SK-N-SH (cell line): ENCODE results near the gene FAM124A. TPM values are rescaled to one million over a fixed set of nuclear protein-coding genes. Genes with fewer than 3 reads are reported as not detected.

Source experiments
- CTCF ChIA-PET: fragments of 300-600, 350-600 bp; formaldehyde crosslinking; extraction: SDS; loops from one replicate; lab custom pipeline; 2021; lab: Yijun Ruan, JAX
- POLR2A ChIA-PET: fragments of 350-600 bp; sonication (Branson Sonifier 250); formaldehyde crosslinking; extraction: SDS; loops from one replicate; lab custom pipeline; 2020; ENCODE audit warnings: antibody characterized with exemption, inconsistent platforms; lab: Yijun Ruan, JAX
- DNase-seq: peaks from one replicate; pipeline ENCODE4 v3.0.0; 2012
- H2AFZ ChIP-seq: fragments of 200-600 bp; sonication (generic); 2 replicates; pipeline ENCODE4 v1.8.1; 2016; ENCODE audit warnings: antibody characterized with exemption, mild to moderate bottlenecking, low read depth
- H3F3A ChIP-seq: fragments of 200-600 bp; sonication (generic); replicated peaks from 2 replicates; pipeline ENCODE3; 2016; ENCODE audit warnings: antibody characterized with exemption, mild to moderate bottlenecking; ENCODE audit not compliant: insufficient read depth
- H3K27ac ChIP-seq, 2 experiments: fragments of 200-500 bp in 1 of 2; fragments of 200-600 bp in 1 of 2; sonication (Bioruptor generic) in 1 of 2; sonication (generic), shearing (Covaris generic) in 1 of 2; 2 replicates each; pipeline versions ENCODE4 v1.5.1 to v1.6.1; 2014 to 2016; ENCODE audit warnings: low read depth in 2 of 2, inconsistent platforms in 1 of 2, low read length in 1 of 2, mild to moderate bottlenecking in 1 of 2, mixed read lengths in 1 of 2
- H3K27me3 ChIP-seq: fragments of 200-600 bp; sonication (generic), shearing (Covaris generic); 2 replicates; pipeline ENCODE4 v1.6.1; 2016; ENCODE audit warnings: mixed run types; ENCODE audit not compliant: insufficient read depth
- H3K36me3 ChIP-seq, 2 experiments: fragments of 200-500 bp in 1 of 2; fragments of 200-600 bp in 1 of 2; sonication (Bioruptor generic) in 1 of 2; sonication (generic) in 1 of 2; replicated peaks in 1 of 2; 2 replicates each; pipeline versions ENCODE3 to v1.5.1; 2014 to 2016; ENCODE audit warnings: low read length in 1 of 2, mild to moderate bottlenecking in 1 of 2; ENCODE audit not compliant: insufficient read depth in 2 of 2, control insufficient read depth in 1 of 2
- H3K4me1 ChIP-seq, 2 experiments: fragments of 200-500 bp in 1 of 2; fragments of 200-600 bp in 1 of 2; sonication (Bioruptor generic) in 1 of 2; sonication (generic), shearing (Covaris generic) in 1 of 2; 2 replicates each; pipeline versions ENCODE4 v1.5.1 to v1.6.1; 2014 to 2016; ENCODE audit warnings: low read depth in 1 of 2, low read length in 1 of 2, mixed run types in 1 of 2; ENCODE audit not compliant: insufficient read depth in 2 of 2, control insufficient read depth in 1 of 2
- H3K4me2 ChIP-seq: fragments of 200-600 bp; sonication (generic), shearing (Covaris generic); 2 replicates; pipeline ENCODE4 v1.6.1; 2017; ENCODE audit warnings: mixed run types
- H3K4me3 ChIP-seq, 2 experiments: fragments of 200-500 bp in 1 of 2; fragments of 200-600 bp in 1 of 2; sonication (Bioruptor generic) in 1 of 2; sonication (generic), shearing (Covaris generic) in 1 of 2; 2 replicates each; pipeline versions ENCODE4 v1.5.1 to v1.8.1; 2014 to 2016; ENCODE audit warnings: low read depth in 2 of 2, inconsistent platforms in 1 of 2, low read length in 1 of 2, mild to moderate bottlenecking in 1 of 2, mixed read lengths in 1 of 2, moderate library complexity in 1 of 2
- H3K79me2 ChIP-seq: fragments of 200-600 bp; sonication (generic); 2 replicates; pipeline ENCODE4 v1.8.1; 2017; ENCODE audit warnings: mild to moderate bottlenecking; ENCODE audit not compliant: insufficient read depth
- H3K9ac ChIP-seq: fragments of 200-600 bp; sonication (generic); 2 replicates; pipeline ENCODE4 v1.6.1; 2017; ENCODE audit warnings: mixed run types
- H3K9me2 ChIP-seq: fragments of 200-600 bp; sonication (generic); 2 replicates; pipeline ENCODE4 v1.6.1; 2017; ENCODE audit warnings: mixed run types
- H3K9me3 ChIP-seq: fragments of 200-600 bp; sonication (generic); 2 replicates; pipeline ENCODE4 v1.6.1; 2017; ENCODE audit warnings: mixed run types, mild to moderate bottlenecking, moderate library complexity
- H4K20me1 ChIP-seq: fragments of 200-600 bp; sonication (generic); 2 replicates; pipeline ENCODE4 v1.6.1; 2017; ENCODE audit warnings: mild to moderate bottlenecking, mixed run types; ENCODE audit not compliant: insufficient read depth
- EZH2phosphoT487 ChIP-seq: fragments of 200-600 bp; sonication (generic); IDR thresholded peaks from 2 replicates; pipeline ENCODE4 v1.6.1; 2017; ENCODE audit warnings: low read depth, mixed run types, mild to moderate bottlenecking, antibody characterized with exemption, moderate library complexity, borderline replicate concordance
- FOSL2 ChIP-seq: IDR thresholded peaks from 2 replicates; pipeline ENCODE4 v1.4.0; 2012; ENCODE audit warnings: low read depth, mild to moderate bottlenecking, moderate library complexity, borderline replicate concordance
- GATA2 ChIP-seq: sonication (generic); formaldehyde crosslinking; IDR thresholded peaks from 2 replicates; pipeline ENCODE4 v1.5.0; 2020; ENCODE audit warnings: mild to moderate bottlenecking, missing genetic modification reagents
- JUND ChIP-seq: IDR thresholded peaks from 2 replicates; pipeline ENCODE4 v1.4.0; 2012
- MEF2A ChIP-seq: IDR thresholded peaks from 2 replicates; pipeline ENCODE4 v1.4.0; 2012; ENCODE audit warnings: low read depth, borderline replicate concordance
- POLR2AphosphoS5 ChIP-seq: IDR thresholded peaks from 2 replicates; pipeline ENCODE4 v1.6.1; 2012; ENCODE audit warnings: low read depth, low read length
- SMC3 ChIP-seq: IDR thresholded peaks from 2 replicates; pipeline ENCODE4 v1.6.1; 2012; ENCODE audit warnings: low read depth, low read length, improper control_type of control experiment
- TAF1 ChIP-seq: IDR thresholded peaks from 2 replicates; pipeline ENCODE4 v1.6.1; 2012; ENCODE audit warnings: low read depth, mild to moderate bottlenecking, low read length, moderate library complexity, borderline replicate concordance
- USF1 ChIP-seq: IDR thresholded peaks from 2 replicates; pipeline ENCODE4 v1.4.0; 2012; ENCODE audit warnings: low read depth, borderline replicate concordance
- WGBS: methylation state at CpG from one replicate; pipeline ENCODE4 v1.1.6; 2017; ENCODE audit warnings: low lambda C conversion rate; 5-methylcytosine and 5-hydroxymethylcytosine counted together
- polyA plus RNA-seq, 3 experiments: library from polyadenylated mRNA; depleted of rRNA; stranded (reverse); fragments of >200 nt; gene quantifications; 2 replicates each; pipeline ENCODE4 v1.2.3, GENCODE V29; 2012
- TF ChIP-seq, protein P1 (sequence below): fragments of 150-350 bp; IDR thresholded peaks from 2 replicates; pipeline ENCODE4 v1.6.1; 2017; ENCODE audit warnings: antibody characterized with exemption, low read length, low read depth, borderline replicate concordance
- TF ChIP-seq, protein P2 (sequence below): IDR thresholded peaks from 2 replicates; pipeline ENCODE4 v1.6.1; 2012; ENCODE audit warnings: mild to moderate bottlenecking, low read depth, low read length, moderate library complexity
- TF ChIP-seq, protein P3 (sequence below): fragments of 150-350 bp; IDR thresholded peaks from 2 replicates; pipeline ENCODE4 v1.6.1; 2016; ENCODE audit warnings: mild to moderate bottlenecking, low read depth, low read length

Gene FAM124A
- polyA plus RNA-seq, 1 of the 3 experiments (the other 2 are of a cell fraction): 1.5 TPM

- Histone ChIP-seq H3K9ac (no peak overlapping the region), H3K4me3 (no peak overlapping the region), H4K20me1 (no peaks in the 10 kb centered on the region), H3K27me3 (no peaks in the 10 kb centered on the region; the same call in 1 of the 2 replicates), H3K4me2 (no peak overlapping the region), H3K9me3 (no peaks in the 10 kb centered on the region), H3K36me3 (no peaks in the 10 kb centered on the region), H3K9me2 (no peaks in the 10 kb centered on the region), H3K79me2 (no peaks in the 10 kb centered on the region), H3K4me1 (peaks cover 0 to 8% of the 10 kb centered on the region in 2 experiments; a peak in 1 of 4 replicates), H2AFZ (no peak overlapping the region)
- no peak for DNase-seq
- POLR2A ChIA-PET: no interaction called here
- WGBS: 38% methylated on average over 1 of the region's 1 CpG
- CTCF ChIA-PET: interaction anchor here (1.2 to 1.5 kb wide), 2 partner anchors 16 to 28 kb away, joined by 6 to 9 read pairs; no protein-coding TSS in a partner anchor
- TF ChIP-seq SMC3 (no peak), FOSL2 (no peak), MEF2A (no peak), TAF1 (no peak), GATA2 (CRISPR knock-in tag) (no peak), JUND (no peak), POLR2AphosphoS5 (no peak), USF1 (no peak), EZH2phosphoT487 (no peak)
- TF ChIP-seq, protein P1, sequence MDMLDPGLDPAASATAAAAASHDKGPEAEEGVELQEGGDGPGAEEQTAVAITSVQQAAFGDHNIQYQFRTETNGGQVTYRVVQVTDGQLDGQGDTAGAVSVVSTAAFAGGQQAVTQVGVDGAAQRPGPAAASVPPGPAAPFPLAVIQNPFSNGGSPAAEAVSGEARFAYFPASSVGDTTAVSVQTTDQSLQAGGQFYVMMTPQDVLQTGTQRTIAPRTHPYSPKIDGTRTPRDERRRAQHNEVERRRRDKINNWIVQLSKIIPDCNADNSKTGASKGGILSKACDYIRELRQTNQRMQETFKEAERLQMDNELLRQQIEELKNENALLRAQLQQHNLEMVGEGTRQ: no peak
- TF ChIP-seq, protein P2, sequence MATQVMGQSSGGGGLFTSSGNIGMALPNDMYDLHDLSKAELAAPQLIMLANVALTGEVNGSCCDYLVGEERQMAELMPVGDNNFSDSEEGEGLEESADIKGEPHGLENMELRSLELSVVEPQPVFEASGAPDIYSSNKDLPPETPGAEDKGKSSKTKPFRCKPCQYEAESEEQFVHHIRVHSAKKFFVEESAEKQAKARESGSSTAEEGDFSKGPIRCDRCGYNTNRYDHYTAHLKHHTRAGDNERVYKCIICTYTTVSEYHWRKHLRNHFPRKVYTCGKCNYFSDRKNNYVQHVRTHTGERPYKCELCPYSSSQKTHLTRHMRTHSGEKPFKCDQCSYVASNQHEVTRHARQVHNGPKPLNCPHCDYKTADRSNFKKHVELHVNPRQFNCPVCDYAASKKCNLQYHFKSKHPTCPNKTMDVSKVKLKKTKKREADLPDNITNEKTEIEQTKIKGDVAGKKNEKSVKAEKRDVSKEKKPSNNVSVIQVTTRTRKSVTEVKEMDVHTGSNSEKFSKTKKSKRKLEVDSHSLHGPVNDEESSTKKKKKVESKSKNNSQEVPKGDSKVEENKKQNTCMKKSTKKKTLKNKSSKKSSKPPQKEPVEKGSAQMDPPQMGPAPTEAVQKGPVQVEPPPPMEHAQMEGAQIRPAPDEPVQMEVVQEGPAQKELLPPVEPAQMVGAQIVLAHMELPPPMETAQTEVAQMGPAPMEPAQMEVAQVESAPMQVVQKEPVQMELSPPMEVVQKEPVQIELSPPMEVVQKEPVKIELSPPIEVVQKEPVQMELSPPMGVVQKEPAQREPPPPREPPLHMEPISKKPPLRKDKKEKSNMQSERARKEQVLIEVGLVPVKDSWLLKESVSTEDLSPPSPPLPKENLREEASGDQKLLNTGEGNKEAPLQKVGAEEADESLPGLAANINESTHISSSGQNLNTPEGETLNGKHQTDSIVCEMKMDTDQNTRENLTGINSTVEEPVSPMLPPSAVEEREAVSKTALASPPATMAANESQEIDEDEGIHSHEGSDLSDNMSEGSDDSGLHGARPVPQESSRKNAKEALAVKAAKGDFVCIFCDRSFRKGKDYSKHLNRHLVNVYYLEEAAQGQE: no peak
- TF ChIP-seq, protein P3, sequence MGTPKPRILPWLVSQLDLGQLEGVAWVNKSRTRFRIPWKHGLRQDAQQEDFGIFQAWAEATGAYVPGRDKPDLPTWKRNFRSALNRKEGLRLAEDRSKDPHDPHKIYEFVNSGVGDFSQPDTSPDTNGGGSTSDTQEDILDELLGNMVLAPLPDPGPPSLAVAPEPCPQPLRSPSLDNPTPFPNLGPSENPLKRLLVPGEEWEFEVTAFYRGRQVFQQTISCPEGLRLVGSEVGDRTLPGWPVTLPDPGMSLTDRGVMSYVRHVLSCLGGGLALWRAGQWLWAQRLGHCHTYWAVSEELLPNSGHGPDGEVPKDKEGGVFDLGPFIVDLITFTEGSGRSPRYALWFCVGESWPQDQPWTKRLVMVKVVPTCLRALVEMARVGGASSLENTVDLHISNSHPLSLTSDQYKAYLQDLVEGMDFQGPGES: no peak
- TF ChIP-seq, all 33 proteins: peak for 0
- H3F3A ChIP-seq: peaks cover 6% of the 10 kb centered on the region
- H3K27ac ChIP-seq: no peak overlapping the region
Measured at GRCh38 chr13:51313619-51314018, 91.4 kb downstream of the FAM124A start.
